ENCODE measurements around the gene ENO4. TPM values are rescaled to one million over a fixed set of nuclear protein-coding genes. Genes with fewer than 3 reads are reported as not detected.

ENO4 gene
- total RNA-seq, 1 experiment from 2014 or later, result 0.08 TPM

- H3K27me3 ChIP-seq, result no peaks in the 10 kb centered on the region
- H3K9me3 ChIP-seq (replicated peaks), result no peaks in the 10 kb centered on the region
- DNase-seq, result no peak
- H3K27ac ChIP-seq, result no peak overlapping the region
- no peaks in the 10 kb centered on the region for H3K36me3 ChIP-seq
- H3K4me3 ChIP-seq, result no peak overlapping the region
- H3K4me1 ChIP-seq, result no peaks in the 10 kb centered on the region
These were observed 31.4 kb upstream of the ENO4 start for GRCh38 chr10:116817780-116818343.

DNA sequence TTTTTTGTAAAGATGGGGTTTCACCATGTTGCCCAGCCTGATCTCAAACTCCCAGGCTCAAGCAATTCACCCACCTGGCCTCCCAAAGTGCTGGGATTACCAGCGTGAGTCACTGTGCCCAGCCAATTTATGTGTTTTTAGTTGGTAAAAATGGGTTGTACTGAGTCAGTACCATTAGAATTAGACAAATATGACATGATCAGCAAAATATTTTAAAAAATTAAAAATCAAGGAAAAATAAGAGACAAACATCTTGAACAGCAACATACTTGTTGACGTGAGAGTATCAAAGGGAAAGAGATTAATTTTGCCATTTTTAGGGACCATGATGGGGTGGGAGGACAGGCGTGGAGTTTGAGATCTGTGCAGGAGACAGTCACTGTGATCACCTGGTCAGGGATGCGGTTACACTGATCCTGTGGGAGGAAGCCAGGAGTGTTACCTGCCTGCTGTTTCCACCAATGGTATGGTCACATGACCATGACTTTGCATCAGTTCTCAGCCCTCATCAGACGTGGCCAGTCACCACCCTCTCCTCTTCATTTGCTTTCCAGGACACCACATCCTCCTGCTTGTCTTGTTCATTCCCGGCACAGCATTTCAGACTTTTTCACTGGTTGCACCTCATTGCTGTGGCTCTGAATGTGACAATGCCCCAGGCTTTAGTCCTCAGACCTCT lies 29.2 kb upstream of the ENO4 start:
- no peaks in the 10 kb centered on the region for H3K9me3 ChIP-seq (replicated peaks)
- no peaks in the 10 kb centered on the region for H3K27me3 ChIP-seq
- H3K27ac ChIP-seq, result no peak overlapping the region
- no peaks in the 10 kb centered on the region for H3K4me1 ChIP-seq
- no peaks in the 10 kb centered on the region for H3K36me3 ChIP-seq
- no peak overlapping the region for H3K4me3 ChIP-seq
- DNase-seq, result no peak

DNA sequence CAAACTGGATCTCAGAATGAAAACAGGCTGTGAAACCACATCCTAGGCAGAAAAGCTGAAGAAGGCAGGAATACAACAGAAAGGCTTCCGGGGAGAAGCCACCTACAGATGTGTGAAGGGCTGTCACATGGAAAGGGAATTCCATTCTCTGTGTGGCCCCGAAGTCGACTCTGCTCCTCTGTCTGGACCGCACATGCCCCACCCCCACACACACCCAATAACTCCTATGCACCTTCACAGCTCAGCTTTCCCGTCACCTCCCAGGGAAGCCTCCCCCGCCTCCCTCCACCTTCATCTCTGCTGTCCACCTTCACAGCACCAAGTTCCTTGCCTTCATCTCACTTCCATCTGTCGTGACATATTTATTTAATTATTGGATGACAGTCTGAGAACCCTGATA lies 23.4 kb upstream of the ENO4 start:
- no peaks in the 10 kb centered on the region for H3K9me3 ChIP-seq (replicated peaks)
- no peak overlapping the region for H3K4me3 ChIP-seq
- H3K27ac ChIP-seq, result no peak overlapping the region
- H3K36me3 ChIP-seq, result no peaks in the 10 kb centered on the region
- no peaks in the 10 kb centered on the region for H3K27me3 ChIP-seq
- DNase-seq, result no peak
- no peaks in the 10 kb centered on the region for H3K4me1 ChIP-seq

DNA sequence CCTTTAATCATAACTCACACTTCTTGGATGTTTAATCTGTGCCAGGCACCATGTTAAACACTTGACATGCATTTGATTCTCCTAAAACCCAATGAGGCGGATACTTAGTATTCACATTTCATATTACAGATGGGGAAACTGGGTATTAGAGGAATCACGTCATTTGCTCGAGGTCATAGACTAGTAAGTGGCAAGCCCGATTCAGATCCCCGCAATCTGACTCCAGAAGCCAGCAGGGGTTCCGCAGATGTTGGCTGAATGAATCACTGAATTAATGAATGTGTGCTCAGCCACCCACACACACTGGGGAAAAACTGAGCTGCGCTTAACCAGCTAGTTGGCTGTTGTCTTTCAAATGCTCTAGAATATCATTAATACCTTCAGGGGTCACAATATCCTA lies 22.5 kb upstream of the ENO4 start:
- Histone ChIP-seq H3K4me1 (no peaks in the 10 kb centered on the region), H3K4me3 (no peak overlapping the region), H3K27me3 (no peaks in the 10 kb centered on the region), H3K36me3 (no peaks in the 10 kb centered on the region), H3K9me3 (replicated peaks) (no peaks in the 10 kb centered on the region), H3K27ac (no peak overlapping the region)
- peak in 1 of 2 experiments; percentile 23 for DNase-seq

GRCh38 chr10:116827214-116827671 lies 22.1 kb upstream of the ENO4 start:
- Histone ChIP-seq H3K36me3 (no peaks in the 10 kb centered on the region), H3K4me1 (no peaks in the 10 kb centered on the region), H3K27ac (no peak overlapping the region), H3K27me3 (no peaks in the 10 kb centered on the region), H3K9me3 (replicated peaks) (no peaks in the 10 kb centered on the region), H3K4me3 (no peak overlapping the region)
- no peak for DNase-seq

- H3K27ac ChIP-seq, result no peak overlapping the region
These were observed 21.2 kb upstream of the ENO4 start for GRCh38 chr10:116828116-116828515.

DNA sequence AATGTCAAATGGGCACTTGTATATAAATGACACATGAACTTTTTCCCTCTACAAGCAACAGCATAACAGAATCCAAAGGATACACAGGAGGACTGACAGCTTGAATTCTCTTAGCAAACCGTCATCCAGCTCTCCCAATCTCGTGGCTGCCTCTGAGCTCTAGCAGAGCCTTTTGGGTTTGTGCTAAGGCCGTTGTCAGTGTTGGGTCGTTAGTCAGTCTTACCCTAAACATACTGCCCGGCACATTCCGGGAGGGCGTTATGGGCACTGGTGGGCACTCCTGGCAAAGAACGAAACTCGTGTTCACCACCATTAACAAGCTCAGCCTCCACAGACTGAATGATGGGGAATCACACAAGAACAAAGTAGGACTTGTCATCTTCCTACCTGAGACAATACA lies 19.6 kb upstream of the ENO4 start:
- no peaks in the 10 kb centered on the region for H3K9me3 ChIP-seq (replicated peaks)

More at GRCh38 chr10:116828116-116828515, 21.2 kb upstream of the ENO4 start:
- Histone ChIP-seq H3K36me3 (no peaks in the 10 kb centered on the region), H3K4me3 (no peak overlapping the region), H3K4me1 (no peaks in the 10 kb centered on the region), H3K9me3 (replicated peaks) (no peaks in the 10 kb centered on the region), H3K27me3 (no peaks in the 10 kb centered on the region)
- DNase-seq, result no peak

DNA sequence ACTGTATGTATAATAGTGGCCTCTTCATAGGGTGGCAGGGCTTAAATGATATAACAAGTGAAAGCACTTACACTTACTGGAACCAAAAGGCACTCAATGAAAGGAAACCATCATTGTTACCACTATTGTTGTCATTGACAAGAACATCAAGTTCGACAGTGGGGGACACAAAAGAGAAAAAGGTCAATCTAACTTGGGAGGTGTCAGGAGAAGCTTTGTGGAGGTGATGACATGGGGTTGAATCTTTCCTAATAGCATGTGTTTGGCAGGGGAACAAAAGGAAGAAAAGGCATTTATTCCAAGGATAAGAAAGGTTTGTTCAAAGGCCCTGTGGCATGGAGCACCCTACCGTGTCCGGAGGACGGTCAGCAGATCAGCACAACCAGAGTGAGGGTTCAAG lies 18.2 kb upstream of the ENO4 start:
- Histone ChIP-seq H3K27ac (no peak overlapping the region), H3K4me3 (no peak overlapping the region), H3K27me3 (no peaks in the 10 kb centered on the region)

More for the DNA sequence above, 19.6 kb upstream of the ENO4 start:
- H3K4me3 ChIP-seq, result no peak overlapping the region
- H3K27me3 ChIP-seq, result no peaks in the 10 kb centered on the region
- no peaks in the 10 kb centered on the region for H3K4me1 ChIP-seq
- H3K36me3 ChIP-seq, result no peaks in the 10 kb centered on the region
- no peak for DNase-seq
- no peak overlapping the region for H3K27ac ChIP-seq

GRCh38 chr10:116831790-116832189 lies 17.5 kb upstream of the ENO4 start:
- DNase-seq, result no peak
- Histone ChIP-seq H3K36me3 (no peaks in the 10 kb centered on the region), H3K9me3 (replicated peaks) (no peaks in the 10 kb centered on the region), H3K27ac (no peak overlapping the region), H3K27me3 (peaks cover 6% of the 10 kb centered on the region), H3K4me1 (no peaks in the 10 kb centered on the region), H3K4me3 (no peak overlapping the region)

More for the DNA sequence above, 18.2 kb upstream of the ENO4 start:
- H3K36me3 ChIP-seq, result no peaks in the 10 kb centered on the region
- no peak for DNase-seq
- no peaks in the 10 kb centered on the region for H3K4me1 ChIP-seq
- no peaks in the 10 kb centered on the region for H3K9me3 ChIP-seq (replicated peaks)

GRCh38 chr10:116833986-116834985 lies 15.0 kb upstream of the ENO4 start:
- Histone ChIP-seq H3K27me3 (peaks cover 9% of the 10 kb centered on the region), H3K9me3 (replicated peaks) (no peaks in the 10 kb centered on the region), H3K4me1 (no peaks in the 10 kb centered on the region), H3K27ac (no peak overlapping the region), H3K4me3 (no peak overlapping the region), H3K36me3 (no peaks in the 10 kb centered on the region)
- DNase-seq, result no peak

GRCh38 chr10:116835658-116836057 lies 13.6 kb upstream of the ENO4 start:
- H3K27me3 ChIP-seq, result peaks cover 9% of the 10 kb centered on the region
- no peak for DNase-seq

GRCh38 chr10:116836083-116836482 lies 13.2 kb upstream of the ENO4 start:
- Histone ChIP-seq H3K27ac (no peak overlapping the region), H3K27me3 (peaks cover 12% of the 10 kb centered on the region), H3K9me3 (replicated peaks) (no peaks in the 10 kb centered on the region), H3K4me3 (no peak overlapping the region), H3K4me1 (no peaks in the 10 kb centered on the region), H3K36me3 (no peaks in the 10 kb centered on the region)
- DNase-seq, result no peak

More at GRCh38 chr10:116835658-116836057, 13.6 kb upstream of the ENO4 start:
- Histone ChIP-seq H3K4me1 (no peaks in the 10 kb centered on the region), H3K27ac (no peak overlapping the region), H3K4me3 (no peak overlapping the region), H3K36me3 (no peaks in the 10 kb centered on the region), H3K9me3 (replicated peaks) (no peaks in the 10 kb centered on the region)

- no peaks in the 10 kb centered on the region for H3K36me3 ChIP-seq
- H3K4me3 ChIP-seq, result no peak overlapping the region
- no peak overlapping the region for H3K27ac ChIP-seq
- peak in 1 of 2 experiments; percentile 23 for DNase-seq
- H3K4me1 ChIP-seq, result no peaks in the 10 kb centered on the region
- H3K27me3 ChIP-seq, result peaks cover 12% of the 10 kb centered on the region
- no peaks in the 10 kb centered on the region for H3K9me3 ChIP-seq (replicated peaks)
These were observed 12.3 kb upstream of the ENO4 start for GRCh38 chr10:116836902-116837523.

- DNase-seq, result no peak
- no peak overlapping the region for H3K4me3 ChIP-seq
These were observed 11.1 kb upstream of the ENO4 start for GRCh38 chr10:116838143-116838725.

More at GRCh38 chr10:116838143-116838725, 11.1 kb upstream of the ENO4 start:
- peaks cover 12% of the 10 kb centered on the region for H3K27me3 ChIP-seq
- no peaks in the 10 kb centered on the region for H3K36me3 ChIP-seq
- no peak overlapping the region for H3K27ac ChIP-seq
- H3K9me3 ChIP-seq (replicated peaks), result no peaks in the 10 kb centered on the region
- H3K4me1 ChIP-seq, result no peaks in the 10 kb centered on the region
